ENCODE results near the gene SYF2. TPM values are rescaled to one million over a fixed set of nuclear protein-coding genes. Genes with fewer than 3 reads are reported as not detected.

The SYF2 gene
- polyA plus RNA-seq, 1 of the 3 experiments (the other 2 are of a cell fraction): 31.1 TPM

DNA sequence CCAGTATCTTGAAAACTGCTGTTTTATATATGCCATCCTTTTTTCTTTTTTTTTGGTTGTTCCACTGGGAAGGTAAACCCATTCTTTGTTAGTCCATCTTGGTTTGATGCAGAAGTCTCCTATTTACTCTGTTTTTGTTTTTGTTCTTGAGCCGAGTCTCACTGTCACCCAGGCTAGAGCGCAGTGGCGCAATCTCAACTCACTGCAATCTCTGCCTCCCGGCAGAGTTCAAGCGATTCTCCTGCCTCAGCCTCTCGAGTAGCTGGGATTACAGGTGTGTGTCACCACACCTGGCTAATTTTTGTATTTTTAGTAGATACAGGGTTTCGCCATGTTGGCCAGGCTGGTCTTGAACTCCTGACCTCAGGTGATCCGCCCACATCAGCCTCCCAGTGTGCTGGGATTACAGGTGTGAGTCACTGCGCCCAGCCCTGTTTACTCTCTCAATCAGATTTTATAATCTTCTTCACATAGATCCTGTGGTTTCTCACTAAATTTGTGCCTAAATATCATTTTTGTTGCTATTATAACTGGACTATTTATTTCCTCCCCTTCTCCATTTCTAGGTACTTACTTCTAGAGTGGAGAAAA, 12.5 kb downstream of the SYF2 start (continued):
- TF ChIP-seq, protein P1, sequence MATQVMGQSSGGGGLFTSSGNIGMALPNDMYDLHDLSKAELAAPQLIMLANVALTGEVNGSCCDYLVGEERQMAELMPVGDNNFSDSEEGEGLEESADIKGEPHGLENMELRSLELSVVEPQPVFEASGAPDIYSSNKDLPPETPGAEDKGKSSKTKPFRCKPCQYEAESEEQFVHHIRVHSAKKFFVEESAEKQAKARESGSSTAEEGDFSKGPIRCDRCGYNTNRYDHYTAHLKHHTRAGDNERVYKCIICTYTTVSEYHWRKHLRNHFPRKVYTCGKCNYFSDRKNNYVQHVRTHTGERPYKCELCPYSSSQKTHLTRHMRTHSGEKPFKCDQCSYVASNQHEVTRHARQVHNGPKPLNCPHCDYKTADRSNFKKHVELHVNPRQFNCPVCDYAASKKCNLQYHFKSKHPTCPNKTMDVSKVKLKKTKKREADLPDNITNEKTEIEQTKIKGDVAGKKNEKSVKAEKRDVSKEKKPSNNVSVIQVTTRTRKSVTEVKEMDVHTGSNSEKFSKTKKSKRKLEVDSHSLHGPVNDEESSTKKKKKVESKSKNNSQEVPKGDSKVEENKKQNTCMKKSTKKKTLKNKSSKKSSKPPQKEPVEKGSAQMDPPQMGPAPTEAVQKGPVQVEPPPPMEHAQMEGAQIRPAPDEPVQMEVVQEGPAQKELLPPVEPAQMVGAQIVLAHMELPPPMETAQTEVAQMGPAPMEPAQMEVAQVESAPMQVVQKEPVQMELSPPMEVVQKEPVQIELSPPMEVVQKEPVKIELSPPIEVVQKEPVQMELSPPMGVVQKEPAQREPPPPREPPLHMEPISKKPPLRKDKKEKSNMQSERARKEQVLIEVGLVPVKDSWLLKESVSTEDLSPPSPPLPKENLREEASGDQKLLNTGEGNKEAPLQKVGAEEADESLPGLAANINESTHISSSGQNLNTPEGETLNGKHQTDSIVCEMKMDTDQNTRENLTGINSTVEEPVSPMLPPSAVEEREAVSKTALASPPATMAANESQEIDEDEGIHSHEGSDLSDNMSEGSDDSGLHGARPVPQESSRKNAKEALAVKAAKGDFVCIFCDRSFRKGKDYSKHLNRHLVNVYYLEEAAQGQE (IDR thresholded peaks at IDR 0.05; ENCODE audit: low read depth, low read length): no peak
- TF ChIP-seq RCOR1 (IDR thresholded peaks at IDR 0.05; ENCODE audit: low read length): no peak
- TF ChIP-seq SIN3A (IDR thresholded peaks at IDR 0.05; ENCODE audit: borderline replicate concordance, low read depth, low read length): no peak
- no peak for TF ChIP-seq CTCF (IDR thresholded peaks at IDR 0.05)
- TF ChIP-seq FOSL2 (IDR thresholded peaks at IDR 0.05; ENCODE audit: borderline replicate concordance, low read depth): no peak
- TF ChIP-seq EZH2phosphoT487 (IDR thresholded peaks at IDR 0.05; ENCODE audit: borderline replicate concordance, low read depth): no peak

GRCh38 chr1:25217598-25218232, 14.6 kb downstream of the SYF2 start:
- H3K9me2 ChIP-seq: no peaks in the 10 kb centered on the region
- H3K27me3 ChIP-seq (ENCODE audit: insufficient read depth): no peaks in the 10 kb centered on the region
- no peak overlapping the region for H3K4me3 ChIP-seq (ENCODE audit: low read depth in 2 of 2, low read length in 1 of 2)
- no peaks in the 10 kb centered on the region for H4K20me1 ChIP-seq (ENCODE audit: insufficient read depth)
- 78% methylated on average over 6 of the region's 8 CpGs for WGBS (ENCODE audit: low lambda C conversion rate)
- no peak overlapping the region for H3K4me2 ChIP-seq
- H3K4me1 ChIP-seq (ENCODE audit: control insufficient read depth in 1 of 2, insufficient read depth in 2 of 2, low read depth in 1 of 2, low read length in 1 of 2): no peaks in the 10 kb centered on the region
- CTCF ChIA-PET: interaction anchor here (1.4 kb wide), 1 partner anchor 11 kb away, joined by 3 read pairs; no protein-coding TSS in a partner anchor
- POLR2A ChIA-PET: interaction anchor here (1.4 kb wide), 1 partner anchor 15 kb away, joined by 3 read pairs; the partner anchor contains the start of gene SYF2
- H3K27ac ChIP-seq (ENCODE audit: low read depth in 2 of 2, low read length in 1 of 2): no peak overlapping the region
- DNase-seq: no peak
- peaks cover 17% of the 10 kb centered on the region for H3F3A ChIP-seq (replicated peaks; ENCODE audit: insufficient read depth)
- no peak overlapping the region for H2AFZ ChIP-seq (ENCODE audit: low read depth)
- H3K79me2 ChIP-seq (ENCODE audit: insufficient read depth): no peaks in the 10 kb centered on the region
- H3K36me3 ChIP-seq (replicated peaks in 1 of 2; ENCODE audit: control insufficient read depth in 1 of 2, insufficient read depth in 2 of 2, low read length in 1 of 2): peaks cover 15 to 16% of the 10 kb centered on the region in 2 experiments
- no peaks in the 10 kb centered on the region for H3K9me3 ChIP-seq
- no peak overlapping the region for H3K9ac ChIP-seq
- TF ChIP-seq, protein P1 (IDR thresholded peaks at IDR 0.05; ENCODE audit: low read depth, low read length): no peak
- TF ChIP-seq RAD21 (IDR thresholded peaks at IDR 0.05; ENCODE audit: low read length) (no peak), NRF1 (IDR thresholded peaks at IDR 0.05; ENCODE audit: low read depth, low read length) (no peak), FOXM1 (IDR thresholded peaks at IDR 0.05; ENCODE audit: low read depth) (no peak), NFIC (IDR thresholded peaks at IDR 0.05; ENCODE audit: borderline replicate concordance) (no peak), PBX3 (IDR thresholded peaks at IDR 0.05) (no peak), MEF2A (IDR thresholded peaks at IDR 0.05; ENCODE audit: borderline replicate concordance, low read depth) (no peak), TAF1 (IDR thresholded peaks at IDR 0.05; ENCODE audit: borderline replicate concordance, low read depth, low read length) (no peak), EZH2phosphoT487 (IDR thresholded peaks at IDR 0.05; ENCODE audit: borderline replicate concordance, low read depth) (no peak), ELF1 (IDR thresholded peaks at IDR 0.05) (no peak), YY1 (IDR thresholded peaks at IDR 0.05; ENCODE audit: low read depth) (no peak), MXI1 (IDR thresholded peaks at IDR 0.05; ENCODE audit: low read depth, low read length) (no peak), TCF12 (IDR thresholded peaks at IDR 0.05) (no peak)
- TF ChIP-seq, protein P2, sequence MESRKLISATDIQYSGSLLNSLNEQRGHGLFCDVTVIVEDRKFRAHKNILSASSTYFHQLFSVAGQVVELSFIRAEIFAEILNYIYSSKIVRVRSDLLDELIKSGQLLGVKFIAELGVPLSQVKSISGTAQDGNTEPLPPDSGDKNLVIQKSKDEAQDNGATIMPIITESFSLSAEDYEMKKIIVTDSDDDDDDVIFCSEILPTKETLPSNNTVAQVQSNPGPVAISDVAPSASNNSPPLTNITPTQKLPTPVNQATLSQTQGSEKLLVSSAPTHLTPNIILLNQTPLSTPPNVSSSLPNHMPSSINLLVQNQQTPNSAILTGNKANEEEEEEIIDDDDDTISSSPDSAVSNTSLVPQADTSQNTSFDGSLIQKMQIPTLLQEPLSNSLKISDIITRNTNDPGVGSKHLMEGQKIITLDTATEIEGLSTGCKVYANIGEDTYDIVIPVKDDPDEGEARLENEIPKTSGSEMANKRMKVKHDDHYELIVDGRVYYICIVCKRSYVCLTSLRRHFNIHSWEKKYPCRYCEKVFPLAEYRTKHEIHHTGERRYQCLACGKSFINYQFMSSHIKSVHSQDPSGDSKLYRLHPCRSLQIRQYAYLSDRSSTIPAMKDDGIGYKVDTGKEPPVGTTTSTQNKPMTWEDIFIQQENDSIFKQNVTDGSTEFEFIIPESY (IDR thresholded peaks at IDR 0.05; ENCODE audit: borderline replicate concordance, low read depth): no peak
